PC-9 (cell line): ENCODE measurements around the gene KRTAP25-1.

Experiments
- CTCF ChIP-seq: fragments of 200-600 bp; sonication (generic); conservative IDR thresholded peaks from 2 replicates; pipeline ENCODE4 v1.6.1; 2017; ENCODE audit warnings: mixed run types, antibody characterized with exemption, mild to moderate bottlenecking, moderate library complexity
- EZH2 ChIP-seq: fragments of 200-600 bp; sonication (generic); IDR thresholded peaks from 2 replicates; pipeline ENCODE4 v1.8.0; 2017; ENCODE audit warnings: antibody characterized with exemption, low read depth

- TF ChIP-seq CTCF: no peak
- TF ChIP-seq EZH2: no peak
Observed at GRCh38 chr21:30271156-30271555, 18.2 kb downstream of the KRTAP25-1 start.
